CD4-positive, CD25-positive, alpha-beta regulatory T cell (primary cell): ENCODE data around the gene RAB35. TPM values are rescaled to one million over a fixed set of nuclear protein-coding genes. Genes with fewer than 3 reads are reported as not detected.
A peak's percentile ranks its signal among the peaks of the same experiment; 100 is the strongest.

Experiments used
- ATAC-seq, 2 donors: fragments of 150-1000 bp; cut with Tn5 transposase; one replicate each; pipeline ENCODE4 v1.10.0; 2021; ENCODE audit warnings: low read depth in 2 of 2, moderate number of reproducible peaks in 2 of 2, moderate library complexity in 1 of 2
- DNase-seq, 3 donors: peaks; one replicate each; pipeline versions ENCODE4 v3.0.0 to v3.0.0-alpha.2; 2012 to 2022; ENCODE audit warnings: mixed read lengths in 1 of 3
- H3K27ac ChIP-seq: one replicate; pipeline ENCODE4 v1.7.0; 2013; ENCODE audit warnings: mild to moderate bottlenecking, low read length; ENCODE audit not compliant: insufficient read depth, poor library complexity, severe bottlenecking
- H3K27me3 ChIP-seq: one replicate; pipeline ENCODE4 v1.7.0; 2013; ENCODE audit warnings: low read length; ENCODE audit not compliant: control insufficient read depth, insufficient read depth
- H3K36me3 ChIP-seq: one replicate; pipeline ENCODE4 v1.7.0; 2013; ENCODE audit warnings: mild to moderate bottlenecking, low read length, moderate library complexity; ENCODE audit not compliant: control insufficient read depth, insufficient read depth
- H3K4me1 ChIP-seq: 2 replicates; pipeline ENCODE4 v1.7.0; 2013; ENCODE audit warnings: mild to moderate bottlenecking, low read length; ENCODE audit not compliant: insufficient read depth, control insufficient read depth, poor library complexity, severe bottlenecking
- H3K4me3 ChIP-seq: one replicate; pipeline ENCODE4 v1.7.0; 2013; ENCODE audit warnings: low read depth, mild to moderate bottlenecking, low read length, moderate library complexity
- H3K9me3 ChIP-seq, 2 experiments: 1 replicate in 1 of 2; 2 replicates in 1 of 2; pipeline ENCODE4 v1.7.0; 2013; ENCODE audit warnings: low read length in 2 of 2, mild to moderate bottlenecking in 1 of 2, moderate library complexity in 1 of 2; ENCODE audit not compliant: control insufficient read depth in 2 of 2
- H3K27ac Mint-ChIP-seq, 3 donors: one replicate each; pipeline ENCODE4 v1.8.0; 2020 to 2022; ENCODE audit warnings: mild to moderate bottlenecking in 3 of 3, mixed read lengths in 3 of 3, moderate library complexity in 2 of 3
- H3K27me3 Mint-ChIP-seq: one replicate; pipeline ENCODE4 v1.8.0; 2022; ENCODE audit warnings: mild to moderate bottlenecking, mixed read lengths
- H3K36me3 Mint-ChIP-seq: one replicate; pipeline ENCODE4 v1.8.0; 2020; ENCODE audit warnings: mixed read lengths
- H3K4me1 Mint-ChIP-seq, 4 donors: one replicate each; pipeline ENCODE4 v1.8.0; 2020 to 2022; ENCODE audit warnings: mixed read lengths in 4 of 4, mild to moderate bottlenecking in 1 of 4
- H3K4me3 Mint-ChIP-seq, 4 donors: one replicate each; pipeline ENCODE4 v1.8.0; 2020 to 2022; ENCODE audit warnings: mild to moderate bottlenecking in 4 of 4, mixed read lengths in 4 of 4, moderate library complexity in 3 of 4
- H3K9me3 Mint-ChIP-seq, 7 donors: one replicate each; pipeline ENCODE4 v1.8.0; 2020 to 2022; ENCODE audit warnings: mixed read lengths in 7 of 7, mild to moderate bottlenecking in 3 of 7, moderate library complexity in 2 of 7
- polyA plus RNA-seq, 4 donors: library from polyadenylated mRNA; unstranded; fragments of 300-500 nt; fragmentation: Illumina TruSeq; gene quantifications; one replicate each; pipeline ENCODE4 v1.2.3, GENCODE V29; 2021
- total RNA-seq: library from RNA; stranded (reverse); gene quantifications from one replicate; pipeline ENCODE4 v1.2.3, GENCODE V29; 2022

The RAB35 gene
- total and polyA plus RNA-seq, 5 donors from 2014 or later, result 25.2 to 85.5 (median 27.7) TPM

DNA sequence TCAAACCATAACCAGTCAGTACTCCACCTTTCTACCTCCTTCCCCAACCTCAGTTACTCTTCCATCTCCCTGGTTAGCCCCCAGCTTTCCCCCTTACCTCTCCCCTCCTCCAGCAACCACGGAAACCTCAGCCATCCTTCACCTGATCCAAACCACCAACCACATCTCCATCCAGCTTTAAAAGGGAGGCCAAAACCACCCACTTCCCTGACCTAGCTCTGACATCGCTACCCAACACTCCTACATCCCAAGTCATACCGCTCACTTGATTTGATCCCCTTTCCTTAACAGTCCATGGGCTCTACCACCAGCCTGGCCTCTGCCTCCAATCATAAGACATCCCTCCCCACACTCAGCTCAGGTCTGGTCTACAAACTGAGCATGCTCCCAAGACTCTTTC is 1.5 kb downstream of the RAB35 start:
- peak overlapping the region; percentile 76 to 99 (median 94) for H3K27ac Mint-ChIP-seq
- DNase-seq (no peak), ATAC-seq (no peak)
- H3K4me3 ChIP-seq, result peak overlapping the region; percentile 82
- H3K27me3 ChIP-seq, result no peaks in the 10 kb centered on the region
- H3K27me3 Mint-ChIP-seq, result peaks cover 6% of the 10 kb centered on the region
- no peaks in the 10 kb centered on the region for H3K9me3 Mint-ChIP-seq
- peak overlapping the region; percentile 94 to 99 (median 98) for H3K4me3 Mint-ChIP-seq
- H3K36me3 Mint-ChIP-seq, result peaks cover 20% of the 10 kb centered on the region
- peaks cover 79% of the 10 kb centered on the region for H3K4me1 ChIP-seq
- no peak overlapping the region for H3K27ac ChIP-seq
- peaks cover 37 to 88% (median 73%) of the 10 kb centered on the region in 4 donors for H3K4me1 Mint-ChIP-seq
- no peaks in the 10 kb centered on the region for H3K9me3 ChIP-seq
- peaks cover 5% of the 10 kb centered on the region for H3K36me3 ChIP-seq

- Mint-ChIP-seq H3K27me3 (peaks cover 9% of the 10 kb centered on the region), H3K9me3 (peaks cover 0 to 2% (median 0%) of the 10 kb centered on the region in 7 donors), H3K4me1 (peaks cover 22 to 88% (median 71%) of the 10 kb centered on the region in 4 donors), H3K4me3 (peak overlapping the region; percentile 82 to 91 (median 86)), H3K27ac (peak overlapping the region; percentile 48 to 94 (median 94)), H3K36me3 (peaks cover 32% of the 10 kb centered on the region)
- DNase-seq (peak; percentile 24 to 75 (median 48)), ATAC-seq (peak; percentile 88)
- Histone ChIP-seq H3K9me3 (no peaks in the 10 kb centered on the region), H3K27me3 (no peaks in the 10 kb centered on the region), H3K4me3 (peak overlapping the region; percentile 53), H3K27ac (peak overlapping the region; percentile 68), H3K36me3 (peaks cover 23% of the 10 kb centered on the region), H3K4me1 (peaks cover 73% of the 10 kb centered on the region)
Measured at GRCh38 chr12:120110550-120111501, 5.7 kb downstream of the RAB35 start.

DNA sequence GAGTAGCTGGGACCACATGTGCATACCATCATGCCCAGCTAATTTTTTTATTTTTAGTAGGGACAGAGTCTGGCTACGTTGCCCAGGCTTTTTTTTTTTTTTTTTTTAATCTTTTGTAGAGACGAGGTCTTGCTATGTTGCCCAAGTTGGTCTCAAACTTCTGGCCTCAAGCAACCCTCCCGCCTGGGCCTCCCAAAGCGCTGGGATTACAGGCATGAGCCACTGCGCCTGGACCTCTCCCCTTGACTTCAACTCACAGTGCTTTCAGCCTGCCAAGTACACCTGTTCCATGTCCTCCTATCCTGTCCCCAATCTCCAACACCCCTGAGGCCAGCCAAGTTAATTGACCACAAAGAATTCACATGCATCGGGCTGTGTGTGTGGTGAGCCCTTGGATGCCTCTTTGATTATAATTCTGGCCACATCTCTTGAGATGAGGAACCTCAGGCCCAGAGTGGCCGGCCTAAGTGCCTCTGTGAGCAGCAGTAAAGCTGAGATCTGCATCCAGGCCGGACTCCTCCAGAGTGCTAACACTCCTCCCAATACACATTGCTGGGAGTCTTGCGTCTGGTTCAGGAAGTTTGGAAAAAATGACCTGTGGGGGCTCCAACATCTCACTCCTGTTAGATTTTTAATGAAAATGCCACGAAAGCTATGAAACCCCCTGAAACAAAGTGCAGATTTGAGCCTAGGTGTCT is 6.8 kb downstream of the RAB35 start:
- peaks cover 62% of the 10 kb centered on the region for H3K4me1 ChIP-seq
- Mint-ChIP-seq H3K36me3 (peaks cover 32% of the 10 kb centered on the region), H3K27ac (peak overlapping the region; percentile 71 to 94 (median 94)), H3K27me3 (peaks cover 9% of the 10 kb centered on the region), H3K4me1 (peaks cover 15 to 82% (median 62%) of the 10 kb centered on the region in 4 donors), H3K9me3 (peaks cover 0 to 2% (median 0%) of the 10 kb centered on the region in 7 donors), H3K4me3 (peak overlapping the region; percentile 82 to 91 (median 86))
- no peaks in the 10 kb centered on the region for H3K9me3 ChIP-seq
- peak overlapping the region; percentile 53 for H3K4me3 ChIP-seq
- no peaks in the 10 kb centered on the region for H3K27me3 ChIP-seq
- ATAC-seq (no peak), DNase-seq (no peak)
- peaks cover 30% of the 10 kb centered on the region for H3K36me3 ChIP-seq
- H3K27ac ChIP-seq, result peak overlapping the region; percentile 68

GRCh38 chr12:120106151-120106550 is 10.4 kb downstream of the RAB35 start:
- ATAC-seq (no peak), DNase-seq (no peak)
- Histone ChIP-seq H3K9me3 (no peaks in the 10 kb centered on the region), H3K27ac (no peak overlapping the region), H3K4me1 (peaks cover 37% of the 10 kb centered on the region), H3K4me3 (no peak overlapping the region), H3K27me3 (no peaks in the 10 kb centered on the region), H3K36me3 (peaks cover 58% of the 10 kb centered on the region)
- peak overlapping the region in 2 of 3 donors; percentile 34 to 62 for H3K27ac Mint-ChIP-seq
- peak overlapping the region in 1 of 4 donors; percentile 45 for H3K4me3 Mint-ChIP-seq
- H3K9me3 Mint-ChIP-seq, result peaks cover 0 to 2% (median 0%) of the 10 kb centered on the region in 7 donors
- H3K27me3 Mint-ChIP-seq, result peaks cover 4% of the 10 kb centered on the region
- H3K4me1 Mint-ChIP-seq, result peaks cover 10 to 65% (median 42%) of the 10 kb centered on the region in 4 donors
- H3K36me3 Mint-ChIP-seq, result peaks cover 30% of the 10 kb centered on the region

GRCh38 chr12:120103371-120103770 is 13.2 kb downstream of the RAB35 start:
- peaks cover 0 to 53% (median 24%) of the 10 kb centered on the region in 4 donors for H3K4me1 Mint-ChIP-seq
- DNase-seq (no peak), ATAC-seq (no peak)
- peaks cover 4% of the 10 kb centered on the region for H3K27me3 Mint-ChIP-seq
- H3K27me3 ChIP-seq, result no peaks in the 10 kb centered on the region
- no peak overlapping the region for H3K4me3 ChIP-seq
- H3K27ac Mint-ChIP-seq, result no peak overlapping the region
- peaks cover 0 to 2% (median 0%) of the 10 kb centered on the region in 7 donors for H3K9me3 Mint-ChIP-seq
- H3K4me1 ChIP-seq, result peaks cover 12% of the 10 kb centered on the region
- no peak overlapping the region for H3K4me3 Mint-ChIP-seq
- H3K36me3 Mint-ChIP-seq, result peaks cover 25% of the 10 kb centered on the region
- no peaks in the 10 kb centered on the region for H3K9me3 ChIP-seq
- peaks cover 85% of the 10 kb centered on the region for H3K36me3 ChIP-seq
- H3K27ac ChIP-seq, result no peak overlapping the region

DNA sequence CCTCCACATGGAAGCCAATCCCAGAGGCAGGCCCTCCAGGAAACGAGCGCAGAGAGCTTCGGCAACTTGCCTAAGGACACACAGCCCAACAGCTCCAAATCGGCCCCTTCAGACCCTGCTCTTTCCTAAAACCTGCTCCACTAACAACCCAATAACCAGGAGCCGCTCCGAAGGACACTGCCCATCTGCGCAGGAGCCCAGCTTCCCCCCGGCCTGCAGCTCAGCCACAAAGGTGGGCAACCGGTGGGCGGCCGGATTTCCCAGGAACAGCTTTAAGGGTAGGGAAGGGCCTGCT is 13.6 kb downstream of the RAB35 start:
- Mint-ChIP-seq H3K9me3 (peaks cover 0 to 2% (median 0%) of the 10 kb centered on the region in 7 donors), H3K27ac (no peak overlapping the region), H3K4me1 (peaks cover 0 to 49% (median 20%) of the 10 kb centered on the region in 4 donors), H3K4me3 (no peak overlapping the region), H3K36me3 (peaks cover 22% of the 10 kb centered on the region), H3K27me3 (peaks cover 4% of the 10 kb centered on the region)
- H3K36me3 ChIP-seq, result peaks cover 85% of the 10 kb centered on the region
- H3K27me3 ChIP-seq, result no peaks in the 10 kb centered on the region
- H3K9me3 ChIP-seq, result no peaks in the 10 kb centered on the region
- peaks cover 8% of the 10 kb centered on the region for H3K4me1 ChIP-seq
- no peak for ATAC-seq
- H3K4me3 ChIP-seq, result no peak overlapping the region
- no peak for DNase-seq
- H3K27ac ChIP-seq, result no peak overlapping the region

- no peak overlapping the region for H3K4me3 Mint-ChIP-seq
- peak overlapping the region in 2 of 3 donors; percentile 71 to 93 for H3K27ac Mint-ChIP-seq
- Histone ChIP-seq H3K27ac (no peak overlapping the region), H3K27me3 (no peaks in the 10 kb centered on the region), H3K9me3 (no peaks in the 10 kb centered on the region), H3K36me3 (peaks cover 85% of the 10 kb centered on the region), H3K4me3 (no peak overlapping the region), H3K4me1 (peaks cover 5% of the 10 kb centered on the region)
- peaks cover 0 to 46% (median 16%) of the 10 kb centered on the region in 4 donors for H3K4me1 Mint-ChIP-seq
- peaks cover 21% of the 10 kb centered on the region for H3K36me3 Mint-ChIP-seq
- H3K27me3 Mint-ChIP-seq, result peaks cover 3% of the 10 kb centered on the region
- H3K9me3 Mint-ChIP-seq, result peaks cover 0 to 2% (median 0%) of the 10 kb centered on the region in 7 donors
- DNase-seq (no peak), ATAC-seq (no peak)
Measured at GRCh38 chr12:120102189-120103043, 14.1 kb downstream of the RAB35 start.
